Measurements from ENCODE around the gene DLG2.

The DLG2 gene

DNA sequence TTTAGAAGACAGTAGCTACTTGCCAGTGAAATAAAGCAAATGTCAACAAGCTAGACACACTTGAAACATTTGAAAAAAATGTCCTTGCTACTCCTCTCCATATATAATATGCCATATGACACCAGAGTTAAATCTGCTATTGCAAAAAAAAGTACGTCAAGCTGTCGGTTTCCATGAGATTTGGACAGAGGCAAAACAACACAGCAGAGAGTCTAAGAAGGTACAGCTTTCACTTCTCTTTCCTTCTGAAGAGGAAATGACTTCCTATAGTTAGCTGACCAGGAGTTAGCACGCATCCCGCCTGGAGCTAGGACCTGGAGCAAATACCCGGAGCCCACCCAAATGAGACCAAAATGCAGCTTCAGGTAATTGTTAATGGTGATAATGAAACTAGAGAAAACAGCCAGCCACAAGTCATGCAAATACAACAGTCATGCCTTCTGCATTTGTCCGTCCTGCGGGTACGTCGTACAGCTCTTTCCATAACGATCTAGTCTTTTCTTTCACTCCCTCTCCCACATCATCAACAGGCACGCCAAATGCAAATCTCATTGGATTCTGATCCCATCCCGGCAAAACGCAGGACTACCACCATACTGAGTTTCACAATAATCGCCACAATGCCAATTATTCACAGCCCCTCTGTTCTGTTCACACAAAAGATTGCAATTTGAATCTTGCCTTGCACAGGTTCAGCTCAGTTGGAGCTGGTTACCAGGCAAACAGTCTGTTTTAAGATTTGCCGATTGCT, 1945.9 kb downstream of the DLG2 start:
- no peak for DNase-seq

DNA sequence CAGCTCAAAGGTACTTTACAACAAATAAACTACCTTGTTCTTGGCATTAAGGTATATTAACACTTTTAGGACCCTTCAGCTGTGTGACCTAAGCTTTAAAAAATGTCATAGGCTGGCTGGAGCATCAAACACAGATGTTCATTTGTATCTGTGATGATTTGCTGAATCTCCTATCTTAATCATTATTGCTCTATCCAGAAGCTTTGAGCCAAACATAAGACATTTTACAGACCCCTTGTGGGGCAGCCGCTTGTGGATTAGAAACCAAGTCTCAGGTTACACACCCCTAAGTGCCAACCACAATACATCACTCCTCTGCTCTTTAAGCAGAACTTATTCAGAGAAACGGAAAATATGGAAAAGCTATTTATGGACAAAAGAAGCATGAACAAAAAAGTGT, 1946.8 kb downstream of the DLG2 start:
- DNase-seq: no peak

DNA sequence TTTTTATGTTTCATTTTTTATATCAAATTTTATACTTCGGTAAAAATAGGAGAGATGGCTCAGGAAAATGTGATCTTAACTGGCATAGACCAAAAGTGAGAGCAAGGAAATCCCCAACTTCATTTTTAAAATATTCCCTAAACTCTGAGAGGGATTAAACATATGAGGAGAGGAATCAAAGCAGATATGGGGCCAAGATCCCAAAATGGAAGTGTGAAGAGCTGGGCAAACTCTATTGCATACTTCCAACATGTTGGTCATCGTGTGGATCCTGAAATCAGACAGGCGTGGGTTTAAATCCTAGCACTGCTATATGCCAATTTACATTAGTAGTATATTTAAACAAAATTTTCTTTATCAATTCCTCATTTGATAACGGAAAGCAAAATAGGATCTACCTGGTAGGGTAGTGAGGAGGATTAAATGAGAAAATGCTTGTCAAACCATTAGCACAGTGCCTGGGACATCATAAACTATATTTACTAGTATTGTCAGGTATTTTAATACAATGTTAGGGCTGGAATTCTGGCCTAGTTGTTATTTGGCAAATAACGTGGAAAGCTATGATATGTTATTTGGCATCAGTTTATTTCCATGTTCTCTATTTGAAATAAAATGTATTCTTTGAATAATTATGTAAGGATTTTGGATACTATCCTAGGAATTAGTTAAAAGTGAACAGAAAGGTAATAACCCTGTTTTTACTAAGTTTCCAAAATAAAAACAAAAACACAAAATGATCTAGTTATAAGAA, 1948.1 kb downstream of the DLG2 start:
- DNase-seq: no peak

DNA sequence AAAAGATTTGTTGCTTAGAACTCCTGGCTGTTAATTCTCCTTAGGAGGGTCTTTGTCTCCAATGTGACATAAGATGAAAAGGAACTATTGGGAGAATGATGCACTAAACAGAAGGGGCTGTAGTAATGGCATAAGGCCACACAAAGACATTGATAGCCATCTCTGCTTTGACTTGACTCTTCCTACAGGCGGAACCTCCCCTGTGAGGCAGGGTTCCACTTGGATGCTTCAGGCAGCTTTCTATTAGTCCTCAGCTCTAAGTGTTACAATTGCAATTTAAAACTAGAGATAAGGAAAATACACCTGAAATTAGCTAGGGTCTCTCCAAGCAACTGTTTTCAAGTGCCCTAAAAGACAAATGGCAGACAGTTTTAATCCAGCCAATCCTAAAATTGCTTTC, 1949.4 kb downstream of the DLG2 start:
- DNase-seq: no peak

DNA sequence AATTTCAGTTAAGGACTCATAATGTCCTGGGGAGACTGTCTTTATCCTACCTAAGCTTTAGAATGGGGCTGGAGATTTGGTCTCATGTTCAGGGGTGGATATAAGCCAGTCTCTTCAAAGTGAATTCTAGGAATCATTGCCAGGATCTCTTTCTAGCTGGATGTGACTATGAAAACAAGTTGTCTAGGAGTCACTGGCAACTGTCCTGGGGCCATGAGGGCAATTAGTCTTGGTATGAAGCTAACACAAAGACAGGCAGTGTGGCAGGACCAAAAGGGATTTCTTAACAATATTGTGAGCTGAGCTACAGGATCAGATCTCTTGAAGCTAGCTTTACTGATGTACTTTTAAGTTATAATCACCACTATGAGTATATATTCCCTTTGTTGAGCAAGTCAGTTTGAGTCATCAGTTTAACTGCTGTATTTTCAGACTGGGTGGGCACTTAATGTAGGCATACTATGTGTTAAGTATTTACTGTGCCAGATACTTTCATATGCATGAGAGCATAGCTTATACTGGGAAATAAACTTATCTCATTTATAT, 1951.0 kb downstream of the DLG2 start:
- no peak for DNase-seq

DNA sequence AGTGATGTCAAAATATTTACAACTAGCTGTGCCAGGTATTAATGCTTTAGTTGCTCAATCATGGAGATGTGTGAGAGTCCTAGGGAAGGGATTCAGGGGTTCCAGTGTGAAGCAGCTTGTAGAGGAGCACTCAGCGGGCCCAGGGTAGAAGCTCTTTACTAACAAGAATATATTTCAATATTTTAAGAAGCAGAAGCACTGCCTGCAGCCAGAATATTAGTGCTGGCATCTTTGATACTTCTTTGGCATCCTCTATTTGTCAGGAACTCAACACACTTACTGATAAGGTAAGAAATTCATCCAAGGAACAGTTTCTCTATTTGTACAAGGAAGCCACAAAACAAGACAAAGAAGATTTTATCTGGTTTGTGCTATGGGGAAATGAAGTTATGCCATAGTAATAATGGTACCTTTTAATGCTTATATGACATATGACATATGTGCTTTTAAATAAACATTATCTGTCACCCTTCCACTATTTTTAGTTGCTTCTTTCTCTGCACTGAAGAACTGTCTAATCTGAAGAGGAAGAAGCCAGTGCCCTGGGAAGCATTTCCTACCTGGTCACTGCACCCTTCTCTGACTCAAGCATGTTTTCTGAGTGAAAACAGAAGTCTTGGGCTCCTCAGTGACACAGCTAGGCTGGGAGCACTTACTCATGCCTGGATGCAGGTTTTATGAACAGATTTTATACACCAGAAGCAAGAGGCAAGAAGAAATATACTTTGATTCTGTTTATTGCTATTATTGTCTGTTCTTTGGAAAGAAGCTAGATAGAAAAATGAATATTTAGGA, 1952.8 kb downstream of the DLG2 start:
- no peak for DNase-seq

DNA sequence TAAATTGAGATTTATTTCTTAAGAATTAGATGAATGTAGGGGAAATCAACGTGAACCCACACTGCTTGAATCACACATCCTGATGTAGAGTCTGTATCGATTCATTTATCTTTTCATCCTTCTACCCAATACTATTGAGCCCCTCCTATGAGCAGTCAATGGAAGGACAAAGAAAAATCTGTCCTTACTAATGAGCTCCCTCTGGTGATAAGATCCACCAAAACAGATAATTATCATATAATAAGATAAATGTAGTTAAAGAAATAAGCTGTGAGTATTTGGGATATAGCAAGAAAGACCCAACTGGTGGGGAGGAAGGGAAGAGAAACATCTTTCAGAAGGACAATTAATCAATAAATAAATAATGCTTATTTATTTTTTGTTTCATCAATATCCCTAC, 1955.9 kb downstream of the DLG2 start:
- DNase-seq: no peak

DNA sequence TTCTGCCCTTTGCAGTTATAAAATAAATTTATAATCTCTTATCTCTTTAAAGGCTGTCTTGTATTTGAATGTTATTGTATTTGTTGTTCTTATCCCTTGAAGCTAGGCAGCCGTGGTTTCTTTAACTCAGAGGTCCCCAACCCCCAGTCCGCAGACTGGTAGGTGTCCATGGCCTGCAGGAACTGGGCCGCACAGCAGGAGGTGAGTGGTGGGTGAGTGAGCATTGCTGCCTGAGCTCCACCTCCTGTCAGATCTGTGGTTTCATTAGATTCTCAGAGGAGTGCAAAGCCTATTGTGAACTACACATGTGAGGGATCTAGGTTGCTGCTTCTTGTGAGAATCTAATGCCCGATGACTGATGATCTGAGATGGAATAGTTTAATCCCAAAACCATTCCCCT, 1961.0 kb downstream of the DLG2 start:
- no peak for DNase-seq

DNA sequence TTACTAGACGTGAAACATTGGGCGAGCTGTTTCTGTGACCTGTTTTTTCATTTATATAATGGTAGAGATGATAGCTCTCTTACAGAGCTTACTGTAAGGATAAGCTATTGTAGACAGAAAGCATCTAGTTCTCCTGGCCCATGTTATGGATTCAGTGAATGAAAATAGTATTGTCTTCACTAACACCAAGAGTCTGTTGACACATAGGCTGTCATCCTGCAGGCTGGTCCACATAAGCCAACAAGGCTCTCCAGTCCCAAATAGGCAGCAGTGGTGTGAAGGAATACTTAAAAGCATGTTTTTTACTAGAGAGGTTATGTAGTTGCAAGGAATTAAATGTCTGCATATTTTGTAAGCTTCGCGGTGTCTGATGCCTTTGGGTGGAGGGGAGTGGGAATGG, 1963.2 kb downstream of the DLG2 start:
- no peak for DNase-seq

DNA sequence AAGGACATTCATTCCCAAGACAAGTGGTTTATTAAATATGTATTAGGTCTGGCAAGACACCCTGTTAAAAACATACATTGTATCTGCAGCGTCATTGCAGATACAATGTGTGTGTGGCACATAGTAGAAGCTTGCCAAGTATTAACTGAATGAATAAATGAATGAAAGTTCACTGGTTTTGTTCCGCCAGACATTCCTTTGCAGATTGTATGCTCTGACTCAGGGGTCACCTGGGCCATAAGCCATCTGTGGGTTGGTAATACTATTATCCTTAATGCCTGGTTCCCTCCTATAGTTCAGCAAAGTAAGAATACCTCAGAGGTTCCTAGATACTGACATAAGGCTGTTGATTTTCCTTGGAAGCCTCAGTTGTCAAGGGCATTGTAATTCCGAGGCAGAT, 1963.7 kb downstream of the DLG2 start:
- no peak for DNase-seq

DNA sequence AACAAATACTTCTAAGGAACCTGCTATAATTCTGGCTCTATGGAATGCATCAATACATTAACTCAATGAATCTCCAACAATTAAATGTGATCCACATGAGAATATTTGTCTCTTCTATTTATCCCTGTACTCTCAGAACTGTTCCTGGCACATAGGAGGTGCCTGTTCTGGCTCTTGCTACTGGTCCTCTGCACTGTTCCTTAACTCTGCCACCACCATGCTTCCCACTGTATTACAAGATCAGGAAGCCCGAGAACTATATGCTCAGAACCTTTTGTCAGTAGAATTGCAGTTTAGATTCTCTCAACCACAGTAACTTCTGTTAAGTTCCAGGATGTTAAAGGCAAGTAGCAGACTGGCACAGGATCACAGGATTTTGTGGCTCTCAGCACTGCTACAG, 1964.7 kb downstream of the DLG2 start:
- no peak for DNase-seq

DNA sequence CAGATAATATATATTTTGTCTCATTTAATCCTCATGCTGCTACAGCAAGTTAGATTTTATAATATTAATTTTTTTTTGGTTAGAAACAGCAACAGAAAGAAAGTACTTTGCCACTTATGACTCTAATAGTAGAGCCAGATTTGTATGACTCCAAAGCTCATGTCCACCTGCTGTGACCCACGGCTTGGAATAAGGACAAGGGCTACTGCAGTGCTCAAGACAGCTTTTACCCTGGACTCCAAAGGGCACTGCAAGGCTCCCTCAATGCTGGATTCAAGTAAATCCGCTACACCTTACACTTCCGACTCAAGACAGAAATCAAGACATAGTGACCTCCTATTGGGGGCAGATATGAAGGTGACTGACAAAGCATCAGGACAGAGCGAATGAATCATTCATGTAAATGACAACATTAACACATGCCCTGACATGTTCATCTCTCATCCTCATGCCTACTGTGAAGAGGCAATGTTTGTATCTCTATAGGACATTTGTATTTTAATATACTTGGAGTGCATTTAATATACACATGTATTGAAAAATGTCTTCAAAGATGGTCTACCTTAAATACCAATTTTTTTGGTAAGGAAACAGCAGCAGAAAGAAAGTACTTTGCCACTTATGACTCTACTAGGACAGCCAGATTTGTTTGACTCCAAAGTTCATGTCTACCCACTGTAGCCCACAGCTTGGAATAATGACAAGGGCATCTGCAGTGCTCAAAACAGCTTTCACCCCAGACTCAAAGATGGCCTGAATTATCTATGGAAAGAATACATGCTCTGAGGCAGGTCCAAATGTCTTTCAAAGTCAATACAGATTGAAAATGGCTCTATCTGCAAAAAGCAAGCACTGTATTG, 1965.4 kb downstream of the DLG2 start:
- DNase-seq: no peak

DNA sequence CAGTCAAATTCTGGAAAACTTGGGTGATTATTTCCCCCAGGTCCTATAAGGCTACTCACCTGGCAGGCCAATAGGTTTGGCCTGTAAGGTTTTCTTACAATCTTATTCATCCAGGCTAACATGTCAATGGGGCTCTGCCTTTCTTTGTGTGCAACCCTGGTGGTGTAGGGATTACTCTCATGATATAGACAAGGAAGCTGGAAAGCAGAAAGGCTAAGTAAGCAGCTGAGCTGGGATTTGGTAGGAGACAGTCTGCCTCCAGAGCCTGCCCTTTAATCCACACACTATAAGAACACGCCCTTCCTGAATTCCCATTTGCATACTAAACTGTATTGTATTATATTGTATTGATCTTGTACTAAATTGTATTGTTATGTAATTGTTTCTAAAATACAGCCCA, 1967.7 kb downstream of the DLG2 start:
- DNase-seq: no peak

DNA sequence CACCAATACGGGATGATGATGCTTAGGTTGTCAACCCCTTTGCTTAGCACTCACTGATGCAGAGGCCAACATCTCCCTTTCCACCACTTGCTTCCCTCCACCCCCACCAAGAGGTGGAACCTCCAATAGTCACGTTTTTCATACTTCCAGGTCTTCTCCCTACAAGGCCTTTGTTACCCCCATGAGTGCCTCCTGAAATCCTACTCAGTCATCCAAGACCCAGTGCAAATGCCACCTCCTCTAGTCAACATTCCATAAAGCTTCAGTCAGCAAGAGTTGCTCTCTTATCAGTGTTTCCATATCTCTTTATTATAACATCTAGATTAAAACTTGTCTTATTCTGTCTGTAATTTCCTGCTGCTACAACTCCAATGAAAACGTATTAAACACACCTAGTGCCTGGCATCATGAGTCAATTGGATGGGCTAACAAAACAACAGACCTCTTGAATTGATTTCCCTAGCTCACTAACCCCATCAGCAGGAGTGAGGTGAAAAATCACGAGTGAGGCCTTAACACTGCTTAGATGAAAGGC, 1970.3 kb downstream of the DLG2 start:
- no peak for DNase-seq

DNA sequence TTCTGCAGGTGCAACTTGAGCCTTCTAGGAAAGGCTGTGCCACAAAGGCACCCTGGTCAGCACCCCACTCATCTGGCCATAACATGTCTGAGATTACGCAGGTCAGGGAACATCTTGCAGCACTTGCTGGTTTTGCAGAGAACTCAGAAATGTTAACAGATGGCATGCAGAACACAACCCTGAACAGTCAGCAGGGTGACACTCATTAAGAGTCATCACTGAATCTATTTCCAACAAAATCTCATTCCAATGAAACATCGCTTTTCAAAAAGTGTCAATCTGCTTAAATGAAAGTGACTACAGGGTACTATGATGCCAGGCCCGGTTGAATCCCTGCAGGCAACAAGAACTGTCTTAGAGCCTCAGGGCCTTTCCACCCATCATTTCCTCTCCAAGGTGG, 1971.2 kb downstream of the DLG2 start:
- no peak for DNase-seq

DNA sequence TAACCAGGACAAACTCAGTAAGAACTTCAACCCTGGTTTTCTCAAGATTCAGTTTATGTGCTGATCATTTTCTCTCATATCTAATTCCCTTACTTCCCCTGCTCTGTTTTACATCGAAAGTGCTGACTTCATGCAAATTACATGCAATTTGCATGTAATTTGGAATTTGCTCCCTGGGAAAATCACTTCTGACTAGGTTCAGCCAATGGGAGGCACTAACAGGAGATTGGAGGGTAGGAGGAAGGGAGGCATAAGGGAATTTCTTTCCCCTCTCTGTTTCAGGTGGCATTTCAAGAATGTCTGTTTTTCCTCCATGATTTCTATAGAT, 1977.7 kb downstream of the DLG2 start:
- DNase-seq: no peak

DNA sequence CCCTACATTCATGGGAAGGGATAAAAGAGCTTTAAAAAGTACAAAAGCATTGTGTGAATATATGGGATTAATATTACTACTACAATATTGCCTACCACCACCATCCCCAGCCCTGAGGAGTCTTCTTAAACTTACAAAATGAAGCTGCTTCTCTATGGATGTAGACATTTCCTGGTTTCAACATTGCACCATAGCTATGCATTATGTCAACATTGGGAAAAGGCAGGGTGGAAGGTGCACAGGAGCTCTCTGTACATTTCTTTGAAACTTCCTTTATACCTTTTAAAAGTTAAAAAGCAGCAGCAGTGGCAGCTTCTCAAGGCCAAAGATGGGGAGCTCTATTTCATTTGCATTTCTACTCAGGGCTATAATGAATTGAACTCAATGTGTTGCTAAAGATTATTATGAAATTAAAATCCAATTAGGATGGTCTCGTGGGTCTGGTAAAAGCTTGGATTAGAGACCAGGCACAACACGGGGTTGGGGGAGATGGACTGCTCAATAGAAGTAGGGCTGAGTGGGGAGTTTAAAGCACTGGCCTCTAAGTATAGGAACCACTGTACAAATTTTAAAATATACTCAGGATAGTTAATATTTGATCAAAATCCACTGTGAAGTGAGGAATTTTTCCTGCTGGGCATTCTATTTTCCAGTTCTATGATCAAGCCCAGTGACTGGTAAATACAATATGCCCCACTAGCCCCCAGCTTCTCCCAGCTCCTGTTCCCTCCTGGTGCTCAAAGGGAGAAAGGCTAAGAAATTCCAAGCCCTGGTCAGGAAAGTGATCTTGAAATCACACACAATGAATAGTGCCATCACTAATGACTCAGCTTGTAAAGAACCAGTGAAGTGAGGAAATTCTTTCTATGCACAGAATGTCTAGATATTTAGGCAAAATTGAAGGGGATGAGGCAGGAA, 1978.3 kb downstream of the DLG2 start:
- DNase-seq: no peak

DNA sequence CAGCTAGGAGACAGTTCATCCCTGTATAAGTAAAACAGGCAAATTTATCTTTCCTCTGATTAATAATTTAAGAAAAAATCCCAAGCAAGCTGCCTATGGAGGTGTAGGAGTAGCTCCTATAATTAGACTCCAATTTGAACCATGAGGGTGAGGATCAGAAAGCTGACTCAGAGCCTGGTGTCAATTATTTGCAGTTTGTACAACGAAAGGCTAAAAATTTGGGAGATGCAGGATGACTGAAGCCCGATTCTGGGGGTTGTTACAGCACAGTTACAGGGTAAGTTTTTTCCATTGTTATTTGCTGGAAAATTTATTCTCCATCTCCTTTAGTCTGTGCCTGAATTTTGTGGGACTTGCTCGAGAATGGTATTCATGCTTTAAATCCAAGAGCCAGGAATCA, 1981.6 kb downstream of the DLG2 start:
- DNase-seq: no peak

DNA sequence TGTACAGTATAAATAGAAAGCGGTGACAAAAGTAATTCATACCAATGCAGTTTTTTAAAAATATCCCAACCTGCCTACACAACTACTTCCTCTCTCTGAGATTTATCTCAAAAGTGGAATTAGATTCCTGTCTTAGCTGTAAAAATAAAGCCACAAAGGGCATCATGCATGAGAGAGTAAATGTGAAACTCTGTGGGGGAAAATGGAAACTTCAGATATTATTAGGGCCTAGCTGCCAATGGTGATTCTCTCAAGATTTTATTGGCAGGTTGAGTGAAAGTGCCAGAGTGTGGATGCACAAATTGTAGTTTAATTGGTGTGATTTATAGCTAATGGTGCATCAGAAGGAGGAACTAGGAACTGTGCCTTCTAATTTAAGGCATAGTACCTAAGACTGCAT, 1984.0 kb downstream of the DLG2 start:
- DNase-seq: no peak

DNA sequence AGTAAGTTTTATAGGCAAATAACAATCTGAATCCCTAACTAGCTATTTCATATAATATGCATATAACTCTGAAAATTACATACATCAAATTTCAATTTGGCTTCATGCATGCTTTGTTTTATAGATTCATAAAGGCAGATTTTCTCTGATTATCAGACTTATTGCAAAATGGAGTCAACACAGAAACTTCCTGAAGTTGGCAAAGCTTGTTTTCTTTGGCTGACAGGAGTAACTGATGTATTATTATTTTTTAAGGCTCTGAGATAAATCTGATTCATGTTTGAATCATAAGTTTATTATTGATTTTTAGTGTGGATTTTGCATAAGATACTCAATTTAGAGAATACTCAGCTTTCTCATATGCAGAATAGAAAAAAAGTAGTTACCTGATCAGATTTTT, 1984.6 kb downstream of the DLG2 start:
- no peak for DNase-seq

DNA sequence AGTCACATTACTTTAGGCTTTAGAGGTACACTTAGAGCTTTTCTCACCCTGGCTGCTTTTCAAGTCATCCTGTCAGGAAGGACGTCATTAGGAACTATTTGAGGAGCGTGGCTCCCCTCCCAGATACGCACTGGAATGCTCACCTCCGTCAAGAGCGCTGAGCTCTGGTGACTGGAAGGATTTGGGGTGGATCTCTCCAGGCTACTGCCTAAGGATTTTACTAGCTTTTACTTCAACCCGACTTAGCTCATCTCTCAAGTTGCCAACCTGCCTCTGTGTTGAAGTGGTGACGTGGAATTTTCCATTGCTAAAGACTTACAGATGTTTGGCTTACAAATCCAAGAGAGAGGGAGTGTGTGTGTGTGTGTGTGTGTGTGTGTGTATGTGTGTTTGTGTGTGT, 1985.6 kb downstream of the DLG2 start:
- no peak for DNase-seq

Measured in effector CD4-positive, alpha-beta T cell (primary cell).